Medulla oblongata (tissue), 1 donor: ENCODE results near the gene IL1F10.

Experiments used
- DNase-seq: peaks from one replicate; pipeline ENCODE4 v3.0.0-alpha.2; 2015; ENCODE audit errors: extremely low spot score

The IL1F10 gene

GRCh38 chr2:113067681-113068080, at the start of gene IL1F10:
Gene IL1F10, plus strand, starts transcription at chr2:113067970. Its CDS starts 4,769 bp downstream, at chr2:113072739.
- DNase-seq = no peak

- no peak for DNase-seq
Observed at GRCh38 chr2:113018509-113018908, 49.3 kb upstream of the IL1F10 start.

DNA sequence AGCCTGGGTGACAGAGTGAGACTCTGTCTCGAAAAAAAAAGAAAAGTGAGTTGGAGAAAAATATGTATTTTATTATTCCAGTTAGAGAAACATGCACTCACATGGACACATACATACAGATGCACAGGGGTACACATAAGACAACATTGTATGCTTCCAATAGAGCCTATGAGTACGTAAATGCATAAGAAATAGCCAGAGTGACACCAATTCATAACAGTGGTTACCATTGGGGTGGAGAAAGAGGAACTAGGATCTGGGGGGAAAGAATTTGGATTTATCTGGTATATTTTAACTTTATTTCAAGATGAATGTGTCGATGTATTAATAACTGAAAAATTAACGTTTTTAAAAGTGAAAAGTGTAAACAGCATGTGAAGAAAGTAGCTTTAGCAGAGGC, 46.5 kb upstream of the IL1F10 start:
- DNase-seq = no peak

DNA sequence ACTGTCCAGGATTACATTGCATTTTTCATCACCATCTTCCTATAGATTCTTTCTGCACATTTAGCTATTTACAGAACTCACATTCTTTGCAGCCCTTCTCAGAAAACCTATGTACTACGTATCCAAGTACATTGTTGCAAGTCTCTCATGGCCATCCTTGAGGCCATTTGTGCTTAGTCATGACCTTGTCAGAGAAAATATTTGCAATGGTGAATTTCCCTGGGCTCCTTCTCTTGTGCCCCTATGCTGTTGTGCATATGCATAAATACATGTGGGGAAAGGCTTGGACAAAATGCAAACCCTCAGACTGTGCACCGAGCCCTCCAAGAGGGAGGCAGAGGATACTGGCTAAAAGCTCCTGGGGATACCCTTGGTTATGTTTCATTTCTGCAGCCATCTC, 43.0 kb upstream of the IL1F10 start:
- DNase-seq = no peak

- peak; percentile 14 for DNase-seq
Observed at GRCh38 chr2:113025737-113026136, 42.0 kb upstream of the IL1F10 start.

- DNase-seq = no peak
Observed at GRCh38 chr2:113027691-113028090, 40.1 kb upstream of the IL1F10 start.

DNA sequence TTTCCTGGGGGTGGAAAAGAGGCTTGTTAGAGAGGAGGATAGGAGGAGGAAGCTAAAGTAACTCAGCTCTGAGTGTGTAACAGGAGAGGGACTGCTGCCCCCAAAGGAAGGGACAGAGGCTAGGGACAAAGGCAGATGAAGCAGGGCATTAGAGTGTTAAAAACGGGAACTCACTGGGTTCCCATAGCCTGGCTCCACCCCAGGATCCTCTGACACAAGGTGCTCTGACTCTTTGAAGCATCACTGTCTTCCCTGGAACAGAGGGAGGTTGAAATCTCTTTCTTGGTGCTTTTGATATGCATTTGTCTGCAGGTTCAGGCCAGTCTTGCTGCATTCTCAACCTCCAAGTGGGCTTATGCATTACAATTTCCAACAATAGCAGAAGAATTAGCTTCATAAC, 39.7 kb upstream of the IL1F10 start:
- DNase-seq = no peak

DNA sequence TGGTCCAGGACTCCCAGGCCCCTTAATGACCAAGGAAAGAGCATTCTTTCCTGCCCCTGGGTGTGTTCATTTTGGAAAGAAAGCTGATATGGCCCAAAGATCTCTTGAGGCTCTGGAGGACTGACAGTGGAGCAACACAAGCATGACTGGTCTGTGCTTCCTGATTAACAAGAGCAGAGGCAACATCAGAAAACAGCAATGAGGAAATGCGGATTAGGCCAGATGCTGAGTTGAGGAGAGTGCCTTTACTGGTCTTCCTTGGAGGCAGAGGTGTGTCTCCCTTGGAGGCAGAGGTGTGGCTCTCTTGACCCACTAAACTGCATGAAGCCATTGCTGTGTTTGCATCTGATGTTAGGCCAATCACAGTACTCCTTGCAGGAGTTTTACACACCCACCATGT, 35.0 kb upstream of the IL1F10 start:
- DNase-seq = no peak

DNA sequence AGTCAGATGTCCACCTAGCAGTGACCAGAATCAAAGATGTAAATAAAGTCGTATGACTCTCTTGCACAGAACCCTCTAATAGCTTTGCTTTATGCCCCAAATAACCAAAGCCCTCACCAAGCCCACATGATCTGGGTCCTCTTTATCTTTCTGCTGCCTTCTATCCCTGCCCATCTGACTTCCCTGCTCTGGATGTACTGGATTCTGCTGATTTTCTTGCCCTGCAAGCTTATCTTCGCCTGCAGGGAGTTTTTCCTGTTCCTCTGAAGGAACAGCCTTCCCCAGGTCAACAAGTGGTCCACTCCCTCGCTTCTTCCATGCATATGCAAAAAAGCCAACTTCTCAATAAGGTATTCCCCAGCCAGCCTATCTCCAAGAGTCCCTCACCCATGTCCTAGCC, 33.8 kb upstream of the IL1F10 start:
- no peak for DNase-seq

GRCh38 chr2:113036763-113037162, 31.0 kb upstream of the IL1F10 start:
- DNase-seq = no peak

DNA sequence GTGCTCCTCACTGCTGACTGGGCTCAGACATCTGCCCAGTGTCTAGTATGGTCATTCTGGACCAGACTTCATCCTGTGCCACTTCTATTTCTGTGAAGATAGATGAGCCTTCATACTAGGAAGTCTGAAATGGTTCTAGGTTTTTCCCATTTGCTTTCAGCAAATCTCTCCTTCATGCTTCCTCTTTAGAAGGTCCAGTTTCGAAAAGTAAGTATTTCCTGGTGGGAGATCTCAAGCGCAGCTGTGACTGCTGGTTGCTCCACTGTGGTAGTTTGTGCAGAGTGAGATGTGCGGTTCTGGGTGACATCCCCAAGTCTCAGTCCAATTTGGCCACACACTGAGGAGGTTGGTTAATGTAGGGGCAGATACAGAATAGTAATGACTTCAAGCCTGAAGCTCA, 29.5 kb upstream of the IL1F10 start:
- DNase-seq = no peak

DNA sequence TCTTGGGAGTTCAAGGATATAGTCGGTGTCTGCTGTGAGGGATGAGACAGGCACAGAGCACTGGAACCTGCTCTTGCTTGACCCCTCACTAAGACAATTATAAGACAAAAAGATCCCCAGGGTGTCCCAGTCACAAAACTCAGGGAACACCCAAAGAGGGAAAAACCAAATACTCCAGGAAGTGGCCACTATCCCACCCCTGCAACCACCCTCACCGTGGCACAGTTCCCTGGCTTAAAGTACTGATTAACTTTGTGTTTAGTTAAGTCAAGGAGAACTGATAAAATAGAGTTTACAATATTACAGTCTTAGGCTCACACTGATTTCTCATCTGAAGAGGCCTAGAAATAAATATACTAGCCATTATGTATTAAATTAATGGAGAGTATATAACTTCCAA, 28.6 kb upstream of the IL1F10 start:
- no peak for DNase-seq

- no peak for DNase-seq
Observed at GRCh38 chr2:113039719-113040118, 28.1 kb upstream of the IL1F10 start.

DNA sequence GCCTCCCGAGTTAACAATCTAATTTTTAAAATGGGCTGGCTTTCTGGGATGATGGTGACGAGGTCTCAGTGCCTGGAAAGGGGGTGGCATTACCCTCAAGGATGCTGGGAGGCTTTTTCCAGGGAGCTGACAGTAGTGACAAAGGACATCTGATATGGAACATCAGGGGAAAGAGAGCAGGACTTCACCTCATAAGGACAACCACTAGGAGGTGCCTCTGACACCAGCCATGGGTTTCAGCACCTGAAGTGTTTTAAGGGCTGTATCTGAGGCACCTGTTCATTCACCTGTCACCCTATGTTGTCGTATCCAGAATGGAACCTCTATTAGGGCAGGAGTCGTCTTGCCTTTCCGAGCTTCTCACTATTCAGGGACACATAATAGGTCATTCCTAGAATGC, 25.9 kb upstream of the IL1F10 start:
- DNase-seq = no peak

GRCh38 chr2:113046465-113046864, 21.3 kb upstream of the IL1F10 start:
- DNase-seq = no peak

DNA sequence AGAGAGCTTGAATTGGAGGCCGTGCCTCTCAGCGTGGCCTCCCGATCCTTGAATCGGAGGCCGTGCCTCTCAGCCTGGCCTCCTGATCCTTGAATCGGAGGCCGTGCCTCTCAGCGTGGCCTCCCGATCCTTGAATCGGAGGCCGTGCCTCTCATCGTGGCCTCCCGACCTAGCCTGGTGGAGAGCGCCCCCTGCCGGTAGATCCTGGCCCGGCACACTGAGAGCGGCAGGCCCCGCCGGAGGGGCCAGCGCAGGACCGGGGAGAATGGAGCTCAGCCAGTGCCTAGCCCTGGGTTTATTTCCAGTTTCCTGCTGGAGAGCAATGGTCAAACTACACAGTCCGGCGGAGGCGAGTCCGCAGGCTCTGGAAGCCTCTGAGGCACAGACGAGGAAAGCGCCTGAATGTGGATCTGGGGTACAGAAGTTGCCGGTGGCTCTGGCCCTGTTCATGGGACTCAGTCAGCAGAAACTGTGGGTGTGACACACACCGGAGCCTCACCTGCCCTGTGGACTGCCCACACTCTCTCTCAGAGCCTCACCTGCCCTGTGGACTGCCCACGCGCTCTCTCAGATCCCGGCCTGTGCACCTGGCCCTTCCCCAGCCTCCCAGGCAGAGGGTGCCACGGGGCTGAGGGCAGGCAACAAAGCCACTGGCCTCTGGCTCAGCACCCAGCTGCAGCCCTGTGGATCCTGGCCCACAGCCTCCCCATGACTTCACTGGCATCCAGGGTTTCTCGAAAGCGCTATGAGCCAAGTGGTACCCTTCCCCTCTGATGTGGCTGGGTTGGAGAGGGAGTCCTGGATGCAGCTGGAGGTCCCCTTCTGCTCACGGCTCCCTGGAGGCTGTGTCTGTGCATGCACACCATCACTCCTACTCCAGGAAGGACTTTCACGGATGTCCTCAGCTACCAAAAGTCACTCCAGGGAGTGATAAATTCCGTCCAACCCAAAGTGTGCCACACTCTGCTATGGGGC, 16.6 kb upstream of the IL1F10 start:
- DNase-seq = no peak

GRCh38 chr2:113052396-113052917, 15.3 kb upstream of the IL1F10 start, which contains the start of gene IL36B:
Gene IL36B, minus strand, starts transcription at chr2:113052867.
- no peak for DNase-seq

DNA sequence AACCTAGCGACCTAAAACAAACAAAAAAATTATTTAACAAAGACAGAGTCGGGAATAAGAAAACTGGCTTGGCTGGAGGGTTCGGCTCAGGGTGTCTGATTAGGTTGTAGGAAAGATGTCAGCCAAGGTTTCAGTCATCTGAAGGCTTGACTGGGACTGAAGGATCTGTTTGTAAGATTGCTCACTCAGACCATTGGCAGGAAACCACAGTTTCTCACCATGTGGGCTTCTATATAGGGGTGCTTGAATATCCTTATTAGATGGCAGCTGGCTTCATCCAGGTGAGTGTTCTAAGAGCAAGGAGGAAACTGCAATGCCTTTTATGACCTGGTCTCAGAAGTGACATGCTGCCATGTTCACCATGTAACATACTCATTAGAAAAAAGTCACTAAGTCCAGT, 14.1 kb upstream of the IL1F10 start:
- no peak for DNase-seq

DNA sequence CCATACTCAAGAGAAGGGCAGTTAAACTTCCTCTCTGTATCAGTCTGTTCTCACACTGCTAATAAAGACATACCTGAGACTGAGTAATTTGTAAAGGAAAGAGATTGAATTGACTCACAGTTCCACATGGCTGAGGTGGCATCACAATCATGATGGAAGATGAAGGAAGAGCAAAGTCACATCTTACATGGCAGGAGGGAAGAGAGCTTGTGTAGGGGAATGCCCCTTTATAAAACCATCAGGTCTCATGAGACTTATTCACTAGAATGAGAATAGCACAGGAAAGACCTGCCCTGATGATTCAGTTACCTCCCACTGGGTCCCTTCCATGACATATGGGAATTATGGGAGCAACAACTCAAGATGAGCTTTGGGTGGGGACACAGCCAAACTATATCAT, 13.7 kb upstream of the IL1F10 start:
- no peak for DNase-seq

GRCh38 chr2:113056521-113056920, 11.2 kb upstream of the IL1F10 start:
- DNase-seq = no peak

DNA sequence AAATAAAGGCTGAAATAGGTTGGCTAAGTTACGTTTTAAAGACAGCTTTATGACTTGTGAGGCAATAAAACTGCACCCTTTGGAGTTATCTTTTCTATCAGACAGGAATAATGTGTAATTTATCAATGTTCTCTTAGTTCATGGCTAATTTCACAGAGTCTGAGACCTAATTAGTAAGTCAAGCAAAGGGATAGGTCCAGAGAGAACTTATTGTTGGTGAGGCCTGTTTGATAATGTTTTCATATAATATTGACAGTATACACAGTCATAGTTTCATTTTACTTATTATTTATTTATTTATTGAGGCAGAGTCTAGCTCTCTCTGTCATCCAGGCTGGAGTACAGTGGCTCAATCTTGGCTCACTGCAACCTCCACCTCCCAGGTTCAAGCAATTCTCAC, 10.7 kb upstream of the IL1F10 start:
- no peak for DNase-seq

GRCh38 chr2:113058411-113058994, 9.3 kb upstream of the IL1F10 start:
- DNase-seq = no peak
